Embryonic facial prominence (tissue), 1 donor: ENCODE results near the gene CRACDL.
"Not testable (repeated sequence)": the region's sequence is repeated elsewhere in the genome, so short reads cannot be mapped to it uniquely, and the experiment has no call there.

Source experiments
- DNase-seq: peaks from one replicate; pipeline ENCODE4 v3.0.0-alpha.2; 2016; ENCODE audit errors: extremely low spot score

CRACDL gene

GRCh38 chr2:98907966-98908905 lies 27.8 kb downstream of the CRACDL start:
- no peak for DNase-seq

DNA sequence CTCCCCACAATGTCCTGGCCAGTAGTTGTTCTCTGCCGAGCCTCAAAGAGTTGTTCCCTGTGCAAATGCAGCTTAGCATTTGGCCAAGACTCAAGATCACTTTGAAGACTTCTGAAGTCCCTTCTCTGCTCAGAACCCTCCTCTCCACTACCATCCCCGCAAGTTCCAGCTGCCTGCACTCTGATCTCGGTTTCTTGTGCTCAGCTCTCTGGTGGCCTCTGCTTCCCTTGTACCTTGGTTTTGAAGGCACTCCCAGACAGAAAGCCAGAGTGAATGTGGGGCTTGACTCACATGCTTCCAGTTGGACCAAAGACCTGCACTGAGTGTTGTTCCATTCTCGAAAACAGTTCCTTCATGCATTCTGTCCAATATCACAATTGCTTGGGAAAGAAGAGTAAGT lies 28.6 kb downstream of the CRACDL start:
- no peak for DNase-seq

DNA sequence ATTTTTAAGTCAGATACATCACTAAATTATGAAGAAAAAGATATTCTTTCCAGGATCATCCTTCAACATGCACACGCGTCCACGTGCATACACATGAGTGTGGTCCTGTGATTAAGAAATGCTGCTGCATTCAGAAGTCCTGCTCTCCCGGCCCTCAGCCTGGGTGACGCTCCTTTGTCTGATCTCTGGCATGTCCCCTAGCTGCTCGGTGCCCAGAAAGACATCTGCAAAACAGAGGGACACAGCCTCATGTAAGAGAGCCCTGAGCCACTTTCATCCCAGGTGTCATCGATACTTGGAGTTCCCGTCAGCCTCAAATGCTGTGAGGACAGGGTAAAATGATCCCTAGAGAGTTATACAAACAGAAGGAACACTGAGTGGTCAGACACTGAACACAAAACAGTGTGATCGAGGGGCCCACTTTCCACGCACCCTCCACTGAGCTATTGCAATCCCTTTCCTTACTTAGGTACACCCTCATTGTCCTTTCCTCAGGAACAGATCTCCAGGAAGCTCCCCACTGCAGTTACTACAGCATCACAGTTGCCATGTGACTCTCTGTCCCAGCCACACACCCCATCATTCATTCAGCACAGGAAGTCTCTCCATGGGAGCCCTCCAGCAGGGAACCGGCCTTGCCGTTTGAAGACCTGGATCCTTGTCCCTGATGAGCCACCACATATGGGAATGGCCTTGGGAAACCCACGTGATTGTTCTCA lies 32.1 kb downstream of the CRACDL start:
- no peak for DNase-seq

DNA sequence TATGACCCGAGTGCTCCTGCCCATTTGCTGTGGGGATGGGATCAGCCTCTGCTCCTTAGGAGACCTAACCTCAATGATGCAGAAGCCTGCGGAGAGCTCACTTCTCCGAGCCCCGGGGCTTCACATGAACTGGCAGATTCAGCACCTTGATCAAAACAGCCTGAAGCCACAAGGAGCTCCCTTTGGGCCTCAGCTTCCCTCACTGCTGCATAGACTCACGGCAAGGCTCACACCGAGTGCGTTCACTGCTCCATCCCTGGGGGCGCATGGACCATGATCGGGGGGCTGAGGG lies 33.0 kb downstream of the CRACDL start:
- no peak for DNase-seq

DNA sequence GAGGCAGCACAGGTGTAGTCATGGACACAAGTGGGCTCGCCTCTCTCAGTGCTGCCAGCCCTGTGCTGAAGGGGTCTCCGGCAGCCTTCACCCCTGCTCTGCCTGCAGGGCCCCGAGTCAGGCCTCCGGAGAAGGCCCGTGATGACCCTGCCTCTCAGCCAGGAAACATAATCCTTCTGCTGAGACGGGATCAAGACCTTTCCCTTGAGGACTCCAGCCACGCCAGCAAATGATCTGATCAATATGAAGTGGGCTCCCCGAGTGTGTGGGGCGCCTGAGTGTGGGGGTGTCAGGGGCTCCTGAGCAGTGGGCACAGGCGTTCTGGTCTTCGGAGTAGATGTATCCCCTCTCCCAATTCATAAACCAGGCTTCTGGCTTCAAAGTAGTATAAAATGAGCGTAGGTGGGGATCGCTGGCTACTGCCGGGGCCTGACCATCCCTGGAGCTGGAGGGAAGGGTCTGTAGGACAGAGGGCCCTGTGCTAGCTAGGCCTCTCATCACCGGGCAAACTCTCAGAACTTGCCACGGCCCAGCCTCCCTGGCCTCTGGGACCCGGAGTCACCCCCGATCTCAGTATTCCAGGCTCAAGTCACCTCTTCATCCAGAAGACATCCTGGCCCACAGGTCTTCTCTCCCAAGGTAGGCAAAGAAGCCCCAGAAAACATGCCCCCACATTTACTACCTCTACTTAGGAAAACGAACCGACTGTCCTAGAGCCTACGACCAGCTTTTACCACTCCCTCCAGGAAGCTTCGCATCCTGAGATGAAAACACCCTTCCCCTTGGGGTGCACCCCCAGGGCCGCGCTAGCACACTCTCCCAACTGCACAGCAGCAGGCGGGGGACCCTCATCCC lies 33.6 kb downstream of the CRACDL start:
- DNase-seq, result no peak

DNA sequence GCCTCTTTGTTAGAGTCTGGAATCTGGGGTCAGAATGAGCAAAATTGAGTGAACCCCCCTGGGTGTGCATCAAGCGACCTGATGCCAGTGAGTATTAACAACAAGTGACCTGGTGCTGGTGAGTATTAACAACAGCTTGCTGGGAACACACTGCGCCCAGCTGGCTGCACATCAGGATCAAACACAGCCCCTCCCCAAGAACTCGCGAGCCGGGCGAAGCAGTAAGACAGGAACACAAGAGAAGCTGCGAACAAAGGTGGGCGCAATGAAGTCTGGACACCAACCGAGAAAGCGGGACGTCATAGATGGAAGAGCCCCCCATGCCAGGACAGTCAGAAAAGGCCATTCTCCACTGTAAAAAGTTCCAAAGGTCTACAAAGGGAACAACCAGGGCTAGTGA lies 34.3 kb downstream of the CRACDL start:
- DNase-seq, result no peak

DNA sequence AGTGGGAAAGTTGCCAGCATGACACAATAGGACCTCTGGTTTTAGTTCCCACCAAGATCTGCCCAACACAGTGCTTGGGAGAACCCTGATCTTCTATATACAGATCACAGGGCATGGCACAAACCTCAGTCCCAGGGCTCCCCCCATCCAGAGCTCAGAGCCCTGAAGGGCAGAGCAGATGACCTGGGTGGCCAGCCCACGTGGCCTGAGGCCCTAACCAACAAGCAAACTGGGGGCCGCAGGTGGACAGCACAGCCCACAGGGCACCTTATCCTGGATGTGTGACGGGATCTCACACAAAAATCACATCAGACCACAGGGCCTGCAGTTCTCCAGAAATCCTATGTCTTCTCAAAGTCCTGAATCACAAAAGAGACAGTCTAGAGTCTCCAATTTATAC lies 34.7 kb downstream of the CRACDL start:
- no peak for DNase-seq

GRCh38 chr2:98900721-98901120 lies 35.3 kb downstream of the CRACDL start:
- DNase-seq, result no peak

DNA sequence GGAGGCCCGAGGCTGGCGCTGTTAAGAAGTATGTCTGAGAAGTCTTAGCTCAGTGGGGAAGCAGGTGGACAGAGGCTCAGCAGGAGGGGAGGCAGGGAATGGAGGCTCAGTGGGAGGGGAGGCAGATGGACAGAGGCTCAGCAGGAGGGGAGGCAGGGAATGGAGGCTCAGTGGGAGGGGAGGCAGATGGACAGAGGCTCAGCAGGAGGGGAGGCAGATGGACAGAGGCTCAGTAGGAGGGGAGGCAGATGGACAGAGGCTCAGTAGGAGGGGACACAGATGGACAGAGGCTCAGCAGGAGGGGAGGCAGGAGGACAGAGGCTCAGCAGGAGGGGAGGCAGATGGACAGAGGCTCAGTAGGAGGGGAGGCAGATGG lies 36.3 kb downstream of the CRACDL start:
- not testable (repeated sequence) for DNase-seq

- DNase-seq, result no peak
Measured at GRCh38 chr2:98899041-98899702, 36.9 kb downstream of the CRACDL start.

GRCh38 chr2:98898423-98898841 lies 37.6 kb downstream of the CRACDL start:
- DNase-seq, result no peak

DNA sequence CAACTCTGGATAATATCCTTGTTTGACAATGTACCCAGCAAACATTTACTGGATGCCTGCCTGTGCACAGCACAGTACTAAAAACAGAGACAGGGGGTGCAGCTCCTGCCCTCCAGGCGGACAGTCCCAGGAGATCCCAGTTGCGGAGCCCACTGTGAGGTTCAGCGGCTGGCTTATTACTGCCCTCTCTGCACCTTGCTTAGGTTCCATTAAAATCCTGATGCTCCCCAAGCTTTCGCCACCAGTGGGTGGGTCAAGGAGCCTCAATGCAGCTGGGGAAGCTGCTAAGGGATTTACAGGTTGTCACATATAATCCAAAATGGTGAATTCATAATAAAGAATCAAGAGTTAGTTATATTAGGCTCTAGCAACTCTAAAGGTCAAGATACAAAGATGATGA lies 38.3 kb downstream of the CRACDL start:
- DNase-seq, result no peak

- no peak for DNase-seq
Measured at GRCh38 chr2:98896944-98897343, 39.1 kb downstream of the CRACDL start.

DNA sequence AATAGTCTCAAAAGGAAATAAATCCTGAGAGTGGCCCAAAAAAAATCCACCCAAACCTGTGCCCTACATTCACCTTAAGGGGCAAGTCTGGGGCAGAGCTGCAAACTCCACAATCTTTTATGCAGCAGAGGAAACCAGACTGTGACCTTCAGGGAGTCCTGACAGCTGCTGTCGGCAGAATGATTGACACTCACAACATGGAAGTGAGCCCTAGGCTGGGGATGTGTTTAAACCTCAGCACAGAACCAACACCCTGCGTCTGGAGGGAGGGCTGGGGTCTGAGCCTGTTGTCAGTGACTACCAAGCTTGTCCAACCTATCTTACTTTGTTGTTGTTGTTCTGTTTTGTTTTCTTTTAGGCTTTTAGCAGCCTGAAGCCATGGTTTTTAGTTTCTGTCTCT lies 39.6 kb downstream of the CRACDL start:
- DNase-seq, result no peak

GRCh38 chr2:98895901-98896300 lies 40.1 kb downstream of the CRACDL start:
- no peak for DNase-seq

GRCh38 chr2:98895221-98895620 lies 40.8 kb downstream of the CRACDL start:
- DNase-seq, result no peak

GRCh38 chr2:98894331-98895000 lies 41.6 kb downstream of the CRACDL start:
- no peak for DNase-seq

GRCh38 chr2:98893911-98894321 lies 42.1 kb downstream of the CRACDL start:
- no peak for DNase-seq

GRCh38 chr2:98892871-98893270 lies 43.2 kb downstream of the CRACDL start:
- DNase-seq, result no peak

GRCh38 chr2:98891591-98891990 lies 44.4 kb downstream of the CRACDL start:
- DNase-seq, result no peak

DNA sequence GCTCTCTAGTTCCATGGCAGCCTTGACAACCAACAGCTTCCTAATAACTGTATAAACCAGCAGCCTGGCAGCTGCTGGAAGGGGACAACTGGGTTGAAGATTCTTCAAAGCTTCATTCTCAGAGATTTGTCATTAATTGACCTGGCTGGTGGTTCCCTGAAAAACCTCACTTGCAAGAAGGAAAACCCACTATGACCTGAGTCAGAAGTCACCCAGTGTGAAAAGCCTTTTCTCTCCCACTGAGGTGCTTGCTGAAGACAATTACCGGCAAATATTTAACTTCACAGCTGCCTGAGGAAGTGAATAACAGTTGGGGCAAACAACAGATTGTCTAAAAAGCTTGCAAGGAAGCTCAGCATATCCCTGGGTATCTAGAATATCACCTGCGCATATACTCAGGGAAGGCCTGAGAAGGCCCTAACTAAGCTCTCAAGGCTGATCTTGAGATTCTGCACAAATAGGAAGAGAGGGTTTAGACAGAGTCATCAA lies 49.9 kb downstream of the CRACDL start:
- DNase-seq, result no peak
